Stimulated activated CD8-positive, alpha-beta memory T cell treated with anti-CD3 and anti-CD28 coated beads, Interleukin-7, amount 100 ng/mL, for 4 hours (primary cell): ENCODE data around the gene ITGA6.

Experiments
- DNase-seq, 2 donors: peaks; one replicate each; pipeline ENCODE4 v3.0.0-alpha.2; 2020; ENCODE audit warnings: low read depth in 2 of 2

ITGA6 gene

GRCh38 chr2:172427256-172427989, at the start of gene ITGA6:
ITGA6 (plus strand) TSS chr2:172427586.
- peak; percentile 57 to 77 for DNase-seq

- no peak for DNase-seq
Measured at GRCh38 chr2:172380436-172381274, 46.7 kb upstream of the ITGA6 start.

GRCh38 chr2:172381275-172382027, 45.9 kb upstream of the ITGA6 start:
- no peak for DNase-seq

GRCh38 chr2:172387361-172387760, 40.0 kb upstream of the ITGA6 start:
- no peak for DNase-seq

GRCh38 chr2:172389685-172390339, 37.6 kb upstream of the ITGA6 start:
- no peak for DNase-seq

GRCh38 chr2:172394002-172394401, 33.4 kb upstream of the ITGA6 start:
- DNase-seq: no peak

GRCh38 chr2:172395503-172395902, 31.9 kb upstream of the ITGA6 start:
- DNase-seq: no peak

GRCh38 chr2:172397148-172397834, 30.1 kb upstream of the ITGA6 start:
- no peak for DNase-seq

- DNase-seq: no peak
Measured at GRCh38 chr2:172398440-172398839, 28.9 kb upstream of the ITGA6 start.

- DNase-seq: no peak
Measured at GRCh38 chr2:172399765-172400164, 27.6 kb upstream of the ITGA6 start.

- DNase-seq: no peak
Measured at GRCh38 chr2:172402198-172402597, 25.2 kb upstream of the ITGA6 start.

- no peak for DNase-seq
Measured at GRCh38 chr2:172403402-172403801, 24.0 kb upstream of the ITGA6 start.

- DNase-seq: no peak
Measured at GRCh38 chr2:172403881-172404468, 23.4 kb upstream of the ITGA6 start.

- no peak for DNase-seq
Measured at GRCh38 chr2:172404824-172405223, 22.6 kb upstream of the ITGA6 start.

GRCh38 chr2:172405673-172406072, 21.7 kb upstream of the ITGA6 start:
- no peak for DNase-seq

GRCh38 chr2:172408143-172408766, 19.1 kb upstream of the ITGA6 start:
- DNase-seq: no peak

GRCh38 chr2:172409042-172409441, 18.3 kb upstream of the ITGA6 start:
- DNase-seq: no peak

GRCh38 chr2:172412984-172413492, 14.3 kb upstream of the ITGA6 start:
- DNase-seq: no peak

- DNase-seq: no peak
Measured at GRCh38 chr2:172415157-172415864, 12.1 kb upstream of the ITGA6 start.

- no peak for DNase-seq
Measured at GRCh38 chr2:172415865-172416183, 11.6 kb upstream of the ITGA6 start.
